ENCODE measurements around the gene WHAMM. TPM values are rescaled to one million over a fixed set of nuclear protein-coding genes. Genes with fewer than 3 reads are reported as not detected.
A peak's percentile ranks its signal among the peaks of the same experiment; 100 is the strongest.

WHAMM gene
- total RNA-seq, 1 donor from 2014 or later: 9.6 TPM

GRCh38 chr15:82781349-82781748 lies 28.1 kb upstream of the WHAMM start:
- peaks cover 14% of the 10 kb centered on the region for H3K9me3 Mint-ChIP-seq (ENCODE audit: unreplicated experiment)
- TF ChIP-seq, protein P1, sequence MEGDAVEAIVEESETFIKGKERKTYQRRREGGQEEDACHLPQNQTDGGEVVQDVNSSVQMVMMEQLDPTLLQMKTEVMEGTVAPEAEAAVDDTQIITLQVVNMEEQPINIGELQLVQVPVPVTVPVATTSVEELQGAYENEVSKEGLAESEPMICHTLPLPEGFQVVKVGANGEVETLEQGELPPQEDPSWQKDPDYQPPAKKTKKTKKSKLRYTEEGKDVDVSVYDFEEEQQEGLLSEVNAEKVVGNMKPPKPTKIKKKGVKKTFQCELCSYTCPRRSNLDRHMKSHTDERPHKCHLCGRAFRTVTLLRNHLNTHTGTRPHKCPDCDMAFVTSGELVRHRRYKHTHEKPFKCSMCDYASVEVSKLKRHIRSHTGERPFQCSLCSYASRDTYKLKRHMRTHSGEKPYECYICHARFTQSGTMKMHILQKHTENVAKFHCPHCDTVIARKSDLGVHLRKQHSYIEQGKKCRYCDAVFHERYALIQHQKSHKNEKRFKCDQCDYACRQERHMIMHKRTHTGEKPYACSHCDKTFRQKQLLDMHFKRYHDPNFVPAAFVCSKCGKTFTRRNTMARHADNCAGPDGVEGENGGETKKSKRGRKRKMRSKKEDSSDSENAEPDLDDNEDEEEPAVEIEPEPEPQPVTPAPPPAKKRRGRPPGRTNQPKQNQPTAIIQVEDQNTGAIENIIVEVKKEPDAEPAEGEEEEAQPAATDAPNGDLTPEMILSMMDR (IDR thresholded peaks at IDR 0.05): no peak
- H3K27ac Mint-ChIP-seq (ENCODE audit: unreplicated experiment): no peak overlapping the region
- no peak for DNase-seq (ENCODE audit: extremely low spot score, unreplicated experiment)
- no peak overlapping the region for H3K4me3 Mint-ChIP-seq (ENCODE audit: unreplicated experiment)
- H3K4me1 Mint-ChIP-seq (ENCODE audit: unreplicated experiment): no peaks in the 10 kb centered on the region
- H3K27me3 Mint-ChIP-seq (ENCODE audit: unreplicated experiment): peaks cover 2% of the 10 kb centered on the region
- H3K36me3 Mint-ChIP-seq (ENCODE audit: unreplicated experiment): no peaks in the 10 kb centered on the region

- peaks cover 16% of the 10 kb centered on the region for H3K27me3 Mint-ChIP-seq (ENCODE audit: unreplicated experiment)
- H3K4me1 Mint-ChIP-seq (ENCODE audit: unreplicated experiment): no peaks in the 10 kb centered on the region
- H3K9me3 Mint-ChIP-seq (ENCODE audit: unreplicated experiment): peaks cover 10% of the 10 kb centered on the region
- no peaks in the 10 kb centered on the region for H3K36me3 Mint-ChIP-seq (ENCODE audit: unreplicated experiment)
- TF ChIP-seq, protein P1 (IDR thresholded peaks at IDR 0.05): no peak
- no peak overlapping the region for H3K27ac Mint-ChIP-seq (ENCODE audit: unreplicated experiment)
- no peak overlapping the region for H3K4me3 Mint-ChIP-seq (ENCODE audit: unreplicated experiment)
- DNase-seq (ENCODE audit: extremely low spot score, unreplicated experiment): peak; percentile 19
Observed at GRCh38 chr15:82788496-82788895, 20.9 kb upstream of the WHAMM start.

DNA sequence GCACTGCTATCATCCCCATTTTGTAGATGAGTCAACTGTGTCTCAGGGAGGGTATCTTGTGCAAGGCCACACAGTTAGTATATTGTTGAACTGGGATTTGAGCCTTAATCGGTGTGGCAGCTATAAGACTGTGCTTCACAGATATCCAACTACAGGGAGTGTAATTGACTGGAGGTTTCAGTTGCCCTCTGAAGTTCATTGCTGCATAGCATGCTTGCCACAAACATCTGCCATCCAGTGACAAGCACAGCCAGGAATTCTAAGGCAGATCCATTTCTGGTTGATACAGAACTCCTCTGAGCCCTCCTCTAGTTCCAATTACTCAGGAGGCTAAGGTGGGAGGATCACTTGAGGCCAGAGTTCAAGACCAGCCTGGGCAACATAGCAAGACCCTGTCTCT lies 19.9 kb upstream of the WHAMM start:
- Mint-ChIP-seq H3K9me3 (ENCODE audit: unreplicated experiment) (peaks cover 19% of the 10 kb centered on the region), H3K4me3 (ENCODE audit: unreplicated experiment) (no peak overlapping the region), H3K4me1 (ENCODE audit: unreplicated experiment) (no peaks in the 10 kb centered on the region), H3K27me3 (ENCODE audit: unreplicated experiment) (peaks cover 21% of the 10 kb centered on the region), H3K36me3 (ENCODE audit: unreplicated experiment) (no peaks in the 10 kb centered on the region), H3K27ac (ENCODE audit: unreplicated experiment) (no peak overlapping the region)
- TF ChIP-seq, protein P1 (IDR thresholded peaks at IDR 0.05): no peak
- DNase-seq (ENCODE audit: extremely low spot score, unreplicated experiment): peak; percentile 36

- no peak overlapping the region for H3K4me3 Mint-ChIP-seq (ENCODE audit: unreplicated experiment)
- peaks cover 21% of the 10 kb centered on the region for H3K9me3 Mint-ChIP-seq (ENCODE audit: unreplicated experiment)
- no peak overlapping the region for H3K27ac Mint-ChIP-seq (ENCODE audit: unreplicated experiment)
- TF ChIP-seq, protein P1 (IDR thresholded peaks at IDR 0.05): no peak
- peaks cover 21% of the 10 kb centered on the region for H3K27me3 Mint-ChIP-seq (ENCODE audit: unreplicated experiment)
- no peaks in the 10 kb centered on the region for H3K4me1 Mint-ChIP-seq (ENCODE audit: unreplicated experiment)
- peak; percentile 36 for DNase-seq (ENCODE audit: extremely low spot score, unreplicated experiment)
- H3K36me3 Mint-ChIP-seq (ENCODE audit: unreplicated experiment): no peaks in the 10 kb centered on the region
Observed at GRCh38 chr15:82790321-82790720, 19.1 kb upstream of the WHAMM start.

DNA sequence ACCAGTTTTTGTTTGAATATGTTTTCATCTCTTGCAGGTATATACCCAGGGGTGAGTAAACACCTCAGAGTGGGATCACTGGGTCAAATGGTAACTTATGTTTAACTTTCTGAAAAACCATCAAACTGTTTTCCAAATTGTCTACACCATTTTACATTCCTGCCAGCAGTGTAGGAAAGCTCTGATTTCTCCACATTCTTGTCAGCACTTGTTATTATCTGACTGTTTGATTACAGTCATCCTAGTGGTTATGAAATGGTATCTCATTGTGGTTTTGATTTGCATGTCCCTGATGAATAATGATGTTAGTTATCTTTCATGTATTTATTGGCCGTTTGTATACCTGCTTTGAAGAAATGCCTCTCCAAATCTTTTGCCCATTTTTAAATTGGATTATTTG lies 17.4 kb upstream of the WHAMM start:
- no peaks in the 10 kb centered on the region for H3K4me1 Mint-ChIP-seq (ENCODE audit: unreplicated experiment)
- no peak overlapping the region for H3K27ac Mint-ChIP-seq (ENCODE audit: unreplicated experiment)
- H3K4me3 Mint-ChIP-seq (ENCODE audit: unreplicated experiment): no peak overlapping the region
- peaks cover 16% of the 10 kb centered on the region for H3K27me3 Mint-ChIP-seq (ENCODE audit: unreplicated experiment)
- no peaks in the 10 kb centered on the region for H3K36me3 Mint-ChIP-seq (ENCODE audit: unreplicated experiment)
- TF ChIP-seq, protein P1 (IDR thresholded peaks at IDR 0.05): no peak
- H3K9me3 Mint-ChIP-seq (ENCODE audit: unreplicated experiment): peaks cover 18% of the 10 kb centered on the region
- DNase-seq (ENCODE audit: extremely low spot score, unreplicated experiment): no peak

All from osteocyte (in vitro differentiated cells).